Tibial artery (tissue), 4 donors: Measurements from ENCODE around the gene TTC21A.
A peak's percentile ranks its signal among the peaks of the same experiment; 100 is the strongest.

Source experiments
- DNase-seq, 2 donors: peaks; one replicate each; pipeline ENCODE4 v3.0.0-alpha.2; 2019
- H3K27ac ChIP-seq, 2 donors: fragments of 200-600 bp; sonication (generic) in 1 of 2; 1 replicate in 1 of 2; 2 replicates in 1 of 2; pipeline ENCODE4 v1.5.1; 2018 to 2019; ENCODE audit warnings: mild to moderate bottlenecking in 1 of 2
- H3K27me3 ChIP-seq, 2 donors: fragments of 200-600 bp; sonication (generic) in 1 of 2; one replicate each; pipeline versions ENCODE4 v1.5.1 to v1.6.0; 2016 to 2019
- H3K36me3 ChIP-seq, 3 donors: fragments of 200-600 bp; sonication (generic) in 2 of 3; one replicate each; pipeline ENCODE4 v1.5.1; 2016 to 2019; ENCODE audit warnings: mild to moderate bottlenecking in 2 of 3
- H3K4me1 ChIP-seq, 4 donors: fragments of 200-600 bp; sonication (generic) in 2 of 4; 1 replicate in 3 of 4; 2 replicates in 1 of 4; pipeline ENCODE4 v1.5.1; 2016 to 2019
- H3K4me3 ChIP-seq, 2 donors: fragments of 200-600 bp; sonication (generic) in 1 of 2; 1 replicate in 1 of 2; 2 replicates in 1 of 2; pipeline ENCODE4 v1.5.1; 2018 to 2019; ENCODE audit warnings: mild to moderate bottlenecking in 2 of 2
- H3K9me3 ChIP-seq, 3 donors: fragments of 200-600 bp; sonication (generic) in 1 of 3; one replicate each; pipeline ENCODE4 v1.5.1; 2016 to 2019
- CTCF ChIP-seq, 2 experiments: fragments of 200-600 bp in 1 of 2; fragments of 450-650 bp in 1 of 2; IDR thresholded peaks; one replicate each; pipeline ENCODE4 v1.5.1; 2017 to 2019; ENCODE audit warnings: antibody characterized with exemption in 2 of 2, mild to moderate bottlenecking in 1 of 2, moderate library complexity in 1 of 2
- intact Hi-C: fragments of 100-400 bp; cut with DNase I; formaldehyde crosslinking; loops from one replicate; pipeline ENCODE4 v1.15.0; 2023; ENCODE audit warnings: low total_unique reads

TTC21A gene

DNA sequence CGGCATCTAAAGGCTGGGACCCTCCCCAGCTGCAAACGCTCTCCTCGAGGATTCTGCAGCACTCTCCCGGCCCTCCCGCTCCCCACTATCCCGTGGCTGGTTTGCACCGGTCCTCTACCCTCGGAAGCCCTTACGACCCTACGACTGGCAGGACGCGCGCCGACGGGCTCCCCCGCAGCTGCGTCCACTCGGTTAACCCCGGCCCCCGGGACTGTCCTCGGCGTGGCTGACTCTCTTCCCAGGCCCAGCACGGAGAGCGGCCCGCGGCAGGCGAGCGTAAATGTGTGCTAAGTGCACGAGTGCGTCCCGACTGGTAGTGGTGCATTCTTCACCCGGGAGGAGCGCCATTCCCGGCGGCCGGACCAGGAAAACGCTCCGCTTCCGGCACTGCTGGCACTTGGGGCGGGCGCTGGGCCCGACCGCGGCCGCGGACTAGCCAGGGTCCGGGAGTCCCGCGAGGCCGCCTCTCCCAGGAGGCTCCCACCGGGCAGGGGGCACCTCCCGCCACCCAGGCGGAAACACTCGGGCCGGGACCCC is 561 bp upstream of the TTC21A start:
- Histone ChIP-seq H3K27ac (peak overlapping the region; percentile 97 to 98), H3K27me3 (no peaks in the 10 kb centered on the region), H3K4me1 (peaks cover 0 to 54% (median 43%) of the 10 kb centered on the region in 4 donors), H3K36me3 (peaks cover 0 to 26% (median 0%) of the 10 kb centered on the region in 3 donors), H3K4me3 (peak overlapping the region; percentile 79 to 82), H3K9me3 (no peaks in the 10 kb centered on the region)
- intact Hi-C loops = loop anchor here (5.0 kb wide), 1 partner anchor 80 kb away; no protein-coding TSS in a partner anchor
- peak; percentile 48 to 78 for DNase-seq
- no peak for TF ChIP-seq CTCF (IDR thresholded peaks at IDR 0.05)

DNA sequence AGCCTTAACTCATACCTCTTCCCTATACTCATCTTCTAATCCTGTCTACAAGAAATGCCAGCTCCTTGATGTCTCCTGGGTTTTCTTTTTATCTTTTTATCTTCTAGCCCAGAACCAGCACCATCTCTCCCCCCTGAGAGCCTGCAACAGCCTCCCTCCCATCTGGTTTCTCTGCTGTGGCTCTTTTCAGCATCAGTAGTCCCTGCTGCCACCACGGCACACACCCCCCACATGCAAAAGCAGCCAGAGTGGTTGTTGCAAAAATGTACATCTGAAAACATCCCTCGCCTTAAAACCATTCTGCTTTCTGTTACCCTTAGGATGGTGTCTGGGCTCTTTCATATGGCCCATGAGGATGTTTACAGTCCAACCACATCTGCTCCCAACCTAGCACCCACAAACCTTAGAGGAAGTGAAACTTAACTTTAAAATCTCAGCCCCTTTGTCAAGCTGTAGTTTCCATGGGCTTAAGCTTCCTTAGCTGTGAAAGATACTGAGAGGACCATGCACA is 775 bp downstream of the TTC21A start:
- peak in 1 of 2 donors; percentile 21 for DNase-seq
- Histone ChIP-seq H3K36me3 (peaks cover 0 to 23% (median 0%) of the 10 kb centered on the region in 3 donors), H3K27me3 (no peaks in the 10 kb centered on the region), H3K4me1 (peaks cover 0 to 44% (median 37%) of the 10 kb centered on the region in 4 donors), H3K4me3 (peak overlapping the region; percentile 79 to 82), H3K27ac (peak overlapping the region; percentile 97 to 98), H3K9me3 (no peaks in the 10 kb centered on the region)
- TF ChIP-seq CTCF (IDR thresholded peaks at IDR 0.05) = no peak
- intact Hi-C loops = loop anchor here (5.0 kb wide), 1 partner anchor 79 kb away; no protein-coding TSS in a partner anchor

DNA sequence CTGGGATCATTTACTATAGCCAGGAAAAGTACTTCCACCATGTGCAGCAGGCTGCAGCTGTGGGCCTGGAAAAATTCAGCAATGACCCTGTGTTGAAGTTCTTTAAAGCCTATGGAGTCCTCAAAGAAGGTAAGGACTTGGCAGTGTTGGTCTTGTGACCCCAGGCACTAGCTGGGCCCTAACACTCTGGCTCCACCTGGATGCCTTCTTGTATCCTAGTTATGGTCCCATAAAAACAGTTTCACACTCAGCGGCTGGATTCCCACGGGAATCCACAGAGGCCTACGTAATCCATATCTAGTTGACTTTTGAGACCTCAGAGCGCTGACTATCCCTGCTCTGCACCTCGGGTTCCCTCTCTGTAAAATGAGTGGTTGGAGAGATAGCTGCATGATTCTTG is 1.6 kb downstream of the TTC21A start:
- H3K4me1 ChIP-seq = peaks cover 0 to 36% (median 28%) of the 10 kb centered on the region in 4 donors
- H3K36me3 ChIP-seq = peaks cover 0 to 23% (median 0%) of the 10 kb centered on the region in 3 donors
- H3K27me3 ChIP-seq = no peaks in the 10 kb centered on the region
- no peaks in the 10 kb centered on the region for H3K9me3 ChIP-seq
- no peak overlapping the region for H3K4me3 ChIP-seq
- intact Hi-C loops = loop anchor here (5.0 kb wide), 1 partner anchor 78 kb away; no protein-coding TSS in a partner anchor
- peak in 1 of 2 donors; percentile 12 for DNase-seq
- H3K27ac ChIP-seq = no peak overlapping the region
- TF ChIP-seq CTCF (IDR thresholded peaks at IDR 0.05) = no peak

DNA sequence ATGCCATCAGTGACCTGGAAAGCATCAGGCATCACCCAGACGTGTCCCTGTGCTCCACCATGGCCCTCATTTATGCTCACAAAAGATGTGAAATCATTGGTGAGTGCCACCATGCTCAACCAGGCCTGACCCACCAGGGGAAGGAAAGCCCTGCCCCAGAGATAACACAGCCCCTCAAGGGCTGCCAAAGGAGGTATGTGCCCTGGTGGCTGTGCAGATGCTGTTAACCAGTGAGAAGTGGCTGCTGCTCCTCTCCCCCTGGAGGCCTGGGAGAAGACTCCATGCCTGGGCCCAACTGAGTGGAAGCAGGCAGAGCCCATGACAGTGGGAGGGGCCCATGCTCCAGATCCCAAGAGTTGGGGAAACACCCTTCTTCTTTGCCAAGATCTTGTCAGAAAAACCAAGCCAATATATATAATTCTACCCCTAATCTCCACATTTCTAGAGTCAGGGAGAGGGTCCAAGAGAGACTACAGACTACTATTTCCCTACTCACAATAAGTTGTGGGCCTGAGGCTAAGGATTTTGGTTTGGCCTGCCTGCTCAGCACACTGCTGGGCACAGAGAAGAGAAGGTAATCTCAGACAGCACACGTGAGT is 2.7 kb downstream of the TTC21A start:
- Histone ChIP-seq H3K9me3 (no peaks in the 10 kb centered on the region), H3K4me3 (no peak overlapping the region), H3K27me3 (no peaks in the 10 kb centered on the region), H3K4me1 (peaks cover 0 to 25% (median 20%) of the 10 kb centered on the region in 4 donors), H3K27ac (no peak overlapping the region), H3K36me3 (peaks cover 0 to 31% (median 0%) of the 10 kb centered on the region in 3 donors)
- intact Hi-C loops = no loop called here
- DNase-seq = peak in 1 of 2 donors; percentile 9
- TF ChIP-seq CTCF (IDR thresholded peaks at IDR 0.05) = no peak

DNA sequence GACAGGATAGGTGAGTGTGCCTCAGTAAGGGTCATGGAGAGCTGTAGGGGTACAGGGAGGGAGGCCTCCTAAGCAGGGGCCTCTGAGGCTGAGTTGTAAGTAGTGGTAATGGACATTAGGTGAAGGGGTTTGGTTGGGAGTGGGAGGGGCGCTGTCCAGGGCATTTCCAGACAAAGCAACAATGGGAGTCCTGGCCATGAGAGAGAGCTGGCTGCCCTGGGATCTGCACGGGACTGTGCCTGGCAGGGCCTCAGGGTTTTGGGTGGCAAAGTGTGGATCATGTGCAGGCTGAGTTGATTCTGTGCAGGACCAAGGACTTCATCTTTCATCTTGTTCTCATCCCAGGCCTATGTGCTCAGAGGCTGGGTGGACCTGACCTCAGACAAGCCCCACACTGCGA is 4.6 kb downstream of the TTC21A start:
- intact Hi-C loops = no loop called here
- TF ChIP-seq CTCF (IDR thresholded peaks at IDR 0.05) = no peak
- H3K4me3 ChIP-seq = no peak overlapping the region
- no peak overlapping the region for H3K27ac ChIP-seq
- no peaks in the 10 kb centered on the region for H3K9me3 ChIP-seq
- DNase-seq = peak in 1 of 2 donors; percentile 5
- H3K4me1 ChIP-seq = peaks cover 0 to 10% (median 7%) of the 10 kb centered on the region in 4 donors
- H3K27me3 ChIP-seq = no peaks in the 10 kb centered on the region
- peaks cover 0 to 31% (median 0%) of the 10 kb centered on the region in 3 donors for H3K36me3 ChIP-seq
